Central memory CD8-positive, alpha-beta T cell (primary cell): Measurements from ENCODE around the gene CHST5.

Source experiments
- ATAC-seq: fragments of 150-1000 bp; cut with Tn5 transposase; replicated peaks from 2 replicates; pipeline ENCODE4 v1.10.0; 2022; ENCODE audit warnings: mild to moderate bottlenecking, moderate FRiP score, moderate number of reproducible peaks; ENCODE audit not compliant: poor library complexity, severe bottlenecking; ENCODE audit errors: extremely low read depth
- DNase-seq, 2 donors: peaks; one replicate each; pipeline ENCODE4 v3.0.0; 2021; ENCODE audit warnings: low spot score in 2 of 2
- H3K27ac Mint-ChIP-seq: one replicate; pipeline ENCODE4 v1.8.0; 2022; ENCODE audit warnings: low read depth, mild to moderate bottlenecking, moderate library complexity, mixed read lengths
- H3K27me3 Mint-ChIP-seq: one replicate; pipeline ENCODE4 v1.8.0; 2022; ENCODE audit warnings: mixed read lengths
- H3K36me3 Mint-ChIP-seq: one replicate; pipeline ENCODE4 v1.8.0; 2022; ENCODE audit warnings: mild to moderate bottlenecking, moderate library complexity, mixed read lengths; ENCODE audit not compliant: insufficient read depth
- H3K4me1 Mint-ChIP-seq: one replicate; pipeline ENCODE4 v1.8.0; 2022; ENCODE audit warnings: mixed read lengths
- H3K4me3 Mint-ChIP-seq: one replicate; pipeline ENCODE4 v1.8.0; 2022; ENCODE audit warnings: mild to moderate bottlenecking, moderate library complexity, mixed read lengths
- H3K9me3 Mint-ChIP-seq: one replicate; pipeline ENCODE4 v1.8.0; 2022; ENCODE audit warnings: mixed read lengths

CHST5 gene

GRCh38 chr16:75495076-75495674, 40.7 kb downstream of the CHST5 start, which contains the start of gene CHST6:
CHST6 (minus strand) TSS chr16:75495441; CDS start chr16:75479828, 15,613 bp downstream.
- H3K4me3 Mint-ChIP-seq = peak within 1 kb of the TSS; percentile 63
- ATAC-seq (peak; percentile 40), DNase-seq (no peak)
- no peaks in the 10 kb centered on the region for H3K9me3 Mint-ChIP-seq
- peaks cover 7% of the 10 kb centered on the region for H3K4me1 Mint-ChIP-seq
- no peak within 1 kb of the TSS for H3K27ac Mint-ChIP-seq
- H3K27me3 Mint-ChIP-seq = peaks cover 10% of the 10 kb centered on the region
- no peaks in the 10 kb centered on the region for H3K36me3 Mint-ChIP-seq

- ATAC-seq (no peak), DNase-seq (no peak)
- Mint-ChIP-seq H3K36me3 (no peaks in the 10 kb centered on the region), H3K27ac (no peak overlapping the region), H3K4me1 (peaks cover 7% of the 10 kb centered on the region), H3K9me3 (no peaks in the 10 kb centered on the region), H3K27me3 (peaks cover 10% of the 10 kb centered on the region), H3K4me3 (peak overlapping the region; percentile 63)
Measured at GRCh38 chr16:75494661-75495075, 41.2 kb downstream of the CHST5 start.

DNA sequence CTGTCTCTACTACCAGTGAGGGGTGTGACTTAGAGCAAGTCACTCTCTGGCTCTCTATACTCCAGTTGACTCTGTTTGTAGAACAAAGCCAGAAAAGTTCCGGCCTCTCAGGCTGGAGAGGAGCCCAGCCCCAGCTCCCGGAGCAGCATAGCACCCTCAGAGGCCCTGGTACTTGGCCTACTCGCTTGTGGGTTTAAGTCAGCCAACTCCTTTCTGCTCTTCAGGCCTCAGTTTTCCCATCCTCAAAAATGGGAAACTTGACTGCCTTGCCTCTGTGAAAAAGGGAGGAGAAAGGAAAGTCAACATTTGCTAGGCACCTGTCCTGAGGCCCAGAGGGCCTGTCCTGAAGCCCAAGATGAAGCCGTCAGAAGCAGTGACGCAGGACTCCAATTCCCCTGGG, 41.7 kb downstream of the CHST5 start:
- ATAC-seq = no peak
- H3K36me3 Mint-ChIP-seq = no peaks in the 10 kb centered on the region
- peak overlapping the region; percentile 63 for H3K4me3 Mint-ChIP-seq
- no peaks in the 10 kb centered on the region for H3K9me3 Mint-ChIP-seq
- peaks cover 10% of the 10 kb centered on the region for H3K27me3 Mint-ChIP-seq
- no peak overlapping the region for H3K27ac Mint-ChIP-seq
- DNase-seq = no peak
- H3K4me1 Mint-ChIP-seq = peaks cover 7% of the 10 kb centered on the region

GRCh38 chr16:75491876-75492275, 44.0 kb downstream of the CHST5 start:
- Mint-ChIP-seq H3K27me3 (peaks cover 24% of the 10 kb centered on the region), H3K9me3 (no peaks in the 10 kb centered on the region), H3K36me3 (no peaks in the 10 kb centered on the region), H3K4me1 (peaks cover 7% of the 10 kb centered on the region), H3K4me3 (no peak overlapping the region), H3K27ac (no peak overlapping the region)
- ATAC-seq (no peak), DNase-seq (no peak)

GRCh38 chr16:75488322-75488721, 47.6 kb downstream of the CHST5 start:
- H3K4me3 Mint-ChIP-seq = no peak overlapping the region

DNA sequence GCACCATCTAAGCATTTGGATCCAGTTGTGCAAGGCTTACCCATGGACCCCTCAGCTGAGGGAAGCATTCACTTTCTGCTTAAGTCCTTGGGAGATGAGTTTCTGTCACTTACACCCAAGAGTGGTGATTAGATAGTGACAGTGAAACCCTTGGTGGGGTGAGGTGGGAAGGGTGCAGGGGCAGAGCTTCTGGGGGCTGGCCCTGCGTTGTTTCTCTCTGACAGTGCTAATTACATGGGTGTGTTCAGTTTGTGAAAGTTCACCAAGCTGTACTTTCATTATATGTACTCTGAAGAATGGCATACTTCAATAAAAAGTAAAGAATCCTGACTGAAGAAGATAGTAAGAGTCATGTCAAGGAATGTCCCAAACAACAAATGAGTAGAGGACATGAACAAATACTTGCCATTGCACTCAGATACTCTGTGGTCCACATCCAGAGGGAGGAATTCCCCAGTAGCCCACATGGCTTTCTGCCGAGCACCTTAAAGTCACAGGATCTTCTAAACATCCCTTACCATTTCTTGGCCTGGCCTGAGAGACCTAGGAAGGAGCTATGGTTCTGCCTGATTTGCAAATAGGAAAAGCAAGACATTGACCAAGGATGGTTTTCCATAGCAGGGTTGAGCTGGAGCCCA, 49.1 kb downstream of the CHST5 start:
- H3K9me3 Mint-ChIP-seq = no peaks in the 10 kb centered on the region
- H3K4me3 Mint-ChIP-seq = no peak overlapping the region
- H3K27ac Mint-ChIP-seq = no peak overlapping the region
- H3K36me3 Mint-ChIP-seq = peaks cover 2% of the 10 kb centered on the region
- DNase-seq = no peak
- no peaks in the 10 kb centered on the region for H3K4me1 Mint-ChIP-seq
- no peak for ATAC-seq
- H3K27me3 Mint-ChIP-seq = peaks cover 30% of the 10 kb centered on the region

More at GRCh38 chr16:75488322-75488721, 47.6 kb downstream of the CHST5 start:
- DNase-seq (no peak), ATAC-seq (no peak)
- Mint-ChIP-seq H3K27me3 (peaks cover 29% of the 10 kb centered on the region), H3K27ac (no peak overlapping the region), H3K36me3 (peaks cover 2% of the 10 kb centered on the region), H3K4me1 (no peaks in the 10 kb centered on the region), H3K9me3 (no peaks in the 10 kb centered on the region)

GRCh38 chr16:75486014-75486675, 49.8 kb downstream of the CHST5 start:
- H3K4me1 Mint-ChIP-seq = no peaks in the 10 kb centered on the region
- peaks cover 2% of the 10 kb centered on the region for H3K36me3 Mint-ChIP-seq
- no peak overlapping the region for H3K27ac Mint-ChIP-seq
- H3K4me3 Mint-ChIP-seq = no peak overlapping the region
- H3K27me3 Mint-ChIP-seq = peaks cover 37% of the 10 kb centered on the region
- ATAC-seq (no peak), DNase-seq (no peak)
- H3K9me3 Mint-ChIP-seq = no peaks in the 10 kb centered on the region

- Mint-ChIP-seq H3K4me3 (no peak overlapping the region), H3K9me3 (no peaks in the 10 kb centered on the region), H3K27ac (no peak overlapping the region), H3K27me3 (peaks cover 40% of the 10 kb centered on the region), H3K36me3 (peaks cover 2% of the 10 kb centered on the region), H3K4me1 (no peaks in the 10 kb centered on the region)
- no peak for ATAC-seq
- no peak for DNase-seq
Measured at GRCh38 chr16:75485230-75486013, 50.5 kb downstream of the CHST5 start.

DNA sequence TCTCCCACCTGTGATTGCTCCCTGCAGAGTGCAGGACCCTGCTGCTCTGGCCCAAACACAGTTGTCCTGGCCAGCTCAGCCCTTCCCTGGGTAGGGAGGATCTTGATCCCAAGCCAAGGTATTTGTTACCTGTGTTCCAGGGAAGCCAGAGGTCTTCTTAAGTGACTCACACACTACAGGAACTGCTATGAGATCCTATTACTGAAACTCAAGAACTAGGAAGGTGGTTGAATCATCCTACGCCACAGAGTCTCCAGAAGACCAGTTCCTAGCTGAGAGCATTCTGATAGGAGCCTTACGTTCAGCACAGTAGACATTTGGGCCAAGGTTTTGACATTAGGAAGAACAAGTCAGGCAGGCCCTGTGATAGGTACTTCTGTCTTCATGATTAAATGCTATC, 52.7 kb downstream of the CHST5 start:
- H3K27ac Mint-ChIP-seq = no peak overlapping the region
- H3K9me3 Mint-ChIP-seq = no peaks in the 10 kb centered on the region

GRCh38 chr16:75482434-75483205, 53.3 kb downstream of the CHST5 start:
- H3K4me3 Mint-ChIP-seq = no peak overlapping the region
- H3K4me1 Mint-ChIP-seq = no peaks in the 10 kb centered on the region
- H3K9me3 Mint-ChIP-seq = no peaks in the 10 kb centered on the region
- no peak overlapping the region for H3K27ac Mint-ChIP-seq
- peaks cover 34% of the 10 kb centered on the region for H3K27me3 Mint-ChIP-seq
- H3K36me3 Mint-ChIP-seq = peaks cover 2% of the 10 kb centered on the region
- no peak for DNase-seq
- no peak for ATAC-seq

More for the DNA sequence above, 52.7 kb downstream of the CHST5 start:
- H3K36me3 Mint-ChIP-seq = peaks cover 2% of the 10 kb centered on the region
- peaks cover 33% of the 10 kb centered on the region for H3K27me3 Mint-ChIP-seq
- H3K4me1 Mint-ChIP-seq = no peaks in the 10 kb centered on the region
- ATAC-seq (no peak), DNase-seq (no peak)
- H3K4me3 Mint-ChIP-seq = no peak overlapping the region

- H3K27ac Mint-ChIP-seq = no peak overlapping the region
- H3K9me3 Mint-ChIP-seq = no peaks in the 10 kb centered on the region
- peaks cover 37% of the 10 kb centered on the region for H3K27me3 Mint-ChIP-seq
- H3K4me1 Mint-ChIP-seq = no peaks in the 10 kb centered on the region
- DNase-seq = no peak
- peaks cover 2% of the 10 kb centered on the region for H3K36me3 Mint-ChIP-seq
- no peak for ATAC-seq
- no peak overlapping the region for H3K4me3 Mint-ChIP-seq
Measured at GRCh38 chr16:75481475-75481874, 54.4 kb downstream of the CHST5 start.

- Mint-ChIP-seq H3K27ac (no peak overlapping the region), H3K27me3 (peaks cover 27% of the 10 kb centered on the region), H3K4me3 (no peak overlapping the region), H3K36me3 (peaks cover 2% of the 10 kb centered on the region), H3K9me3 (no peaks in the 10 kb centered on the region), H3K4me1 (no peaks in the 10 kb centered on the region)
- DNase-seq (no peak), ATAC-seq (no peak)
Measured at GRCh38 chr16:75479421-75479990, 56.4 kb downstream of the CHST5 start.
